ENCODE data around the gene PLEKHA1.
A peak's percentile ranks its signal among the peaks of the same experiment; 100 is the strongest.

Gene PLEKHA1

GRCh38 chr10:122461729-122462532 is 87.4 kb downstream of the PLEKHA1 start:
- no peak for DNase-seq (ENCODE audit: low spot score)

GRCh38 chr10:122462533-122463465 is 88.3 kb downstream of the PLEKHA1 start:
- no peak for DNase-seq (ENCODE audit: low spot score)

GRCh38 chr10:122463466-122464249 is 89.2 kb downstream of the PLEKHA1 start:
- no peak for DNase-seq (ENCODE audit: low spot score)

- DNase-seq (ENCODE audit: low spot score): no peak
Measured at GRCh38 chr10:122464250-122464510, 89.7 kb downstream of the PLEKHA1 start.

GRCh38 chr10:122464586-122464985 is 90.1 kb downstream of the PLEKHA1 start:
- DNase-seq (ENCODE audit: low spot score): no peak

- DNase-seq (ENCODE audit: low spot score): no peak
Measured at GRCh38 chr10:122465401-122466040, 91.0 kb downstream of the PLEKHA1 start.

- DNase-seq (ENCODE audit: low spot score): no peak
Measured at GRCh38 chr10:122466951-122467381, 92.5 kb downstream of the PLEKHA1 start.

- DNase-seq (ENCODE audit: low spot score): no peak
Measured at GRCh38 chr10:122467701-122468100, 93.2 kb downstream of the PLEKHA1 start.

GRCh38 chr10:122468307-122468925 is 93.9 kb downstream of the PLEKHA1 start:
- DNase-seq (ENCODE audit: low spot score): no peak

- DNase-seq (ENCODE audit: low spot score): peak; percentile 86
Measured at GRCh38 chr10:122468926-122469781, 94.6 kb downstream of the PLEKHA1 start.

- no peak for DNase-seq (ENCODE audit: low spot score)
Measured at GRCh38 chr10:122469848-122470247, 95.3 kb downstream of the PLEKHA1 start.

- no peak for DNase-seq (ENCODE audit: low spot score)
Measured at GRCh38 chr10:122471531-122472177, 97.1 kb downstream of the PLEKHA1 start.

GRCh38 chr10:122473116-122473515 is 98.6 kb downstream of the PLEKHA1 start:
- DNase-seq (ENCODE audit: low spot score): no peak

- no peak for DNase-seq (ENCODE audit: low spot score)
Measured at GRCh38 chr10:122474131-122474818, 99.8 kb downstream of the PLEKHA1 start.

GRCh38 chr10:122475100-122475499 is 100.6 kb downstream of the PLEKHA1 start:
- DNase-seq (ENCODE audit: low spot score): no peak

GRCh38 chr10:122475591-122476332 is 101.3 kb downstream of the PLEKHA1 start:
- DNase-seq (ENCODE audit: low spot score): no peak

GRCh38 chr10:122476333-122476695 is 101.8 kb downstream of the PLEKHA1 start:
- no peak for DNase-seq (ENCODE audit: low spot score)

GRCh38 chr10:122477436-122477835 is 102.9 kb downstream of the PLEKHA1 start:
- no peak for DNase-seq (ENCODE audit: low spot score)

- DNase-seq (ENCODE audit: low spot score): no peak
Measured at GRCh38 chr10:122478971-122479370, 104.5 kb downstream of the PLEKHA1 start.
